IPS DF 6.9 (cell line): ENCODE measurements around the gene TEX2.
"Not testable (repeated sequence)": the region's sequence is repeated elsewhere in the genome, so short reads cannot be mapped to it uniquely, and the experiment has no call there.

ENCODE experiments used
- DNase-seq: peaks from one replicate; pipeline ENCODE4 v3.0.0-alpha.2; 2013; ENCODE audit warnings: low read depth, low spot score
- H3K27ac ChIP-seq: one replicate; pipeline ENCODE4 v1.5.1; 2013; ENCODE audit warnings: low read length, control low read depth
- H3K27me3 ChIP-seq: 2 replicates; pipeline ENCODE4 v1.6.1; 2013; ENCODE audit warnings: mild to moderate bottlenecking, low read length; ENCODE audit not compliant: control insufficient read depth, insufficient read depth
- H3K36me3 ChIP-seq: 2 replicates; pipeline ENCODE4 v1.6.1; 2013; ENCODE audit warnings: low read length; ENCODE audit not compliant: control insufficient read depth, insufficient read depth
- H3K4me1 ChIP-seq: 2 replicates; pipeline ENCODE4 v1.6.1; 2013; ENCODE audit warnings: low read length; ENCODE audit not compliant: control insufficient read depth, insufficient read depth
- H3K4me3 ChIP-seq: 2 replicates; pipeline ENCODE4 v1.5.1; 2013; ENCODE audit warnings: mild to moderate bottlenecking, low read length
- H3K9me3 ChIP-seq: 2 replicates; pipeline ENCODE4 v1.6.1; 2013; ENCODE audit warnings: low read length, inconsistent platforms; ENCODE audit not compliant: control insufficient read depth, insufficient read depth
- WGBS: extraction: QIAGEN DNeasy Blood & Tissue Kit; methylation state at CpG from one replicate; pipeline ENCODE4 v1.1.7; 2013; ENCODE audit warnings: mixed read lengths, missing lambda C conversion rate; ENCODE audit not compliant: insufficient read length, insufficient coverage; 5-methylcytosine and 5-hydroxymethylcytosine counted together

TEX2 gene

DNA sequence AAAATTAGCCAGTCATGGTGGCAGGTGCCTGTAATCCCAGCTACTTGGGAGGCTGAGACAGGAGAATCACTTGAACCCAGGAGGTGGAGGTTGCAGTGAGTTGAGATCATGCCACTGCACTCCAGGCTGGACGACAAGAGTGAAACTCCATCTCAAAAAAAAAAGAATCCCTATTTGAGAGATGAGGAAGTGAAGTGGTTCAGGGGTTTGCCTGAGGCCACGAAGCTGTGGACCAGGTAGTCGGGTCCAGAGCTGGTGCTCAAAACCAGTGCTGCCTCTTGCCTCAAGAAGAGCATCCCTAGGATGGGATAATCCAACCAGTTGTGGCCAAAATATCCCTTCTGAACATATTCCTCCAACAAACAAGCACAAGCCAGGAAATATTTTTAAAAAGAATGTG is 95.4 kb downstream of the TEX2 start:
- H3K4me3 ChIP-seq, H3K36me3 ChIP-seq, H3K27ac ChIP-seq, H3K9me3 ChIP-seq, DNase-seq, H3K27me3 ChIP-seq, H3K4me1 ChIP-seq: not testable (repeated sequence)
- no CpG with 5 or more reads among the region's 3 CpGs for WGBS

- H3K9me3 ChIP-seq: no peaks in the 10 kb centered on the region
- no peaks in the 10 kb centered on the region for H3K36me3 ChIP-seq
- no peak overlapping the region for H3K27ac ChIP-seq
- H3K27me3 ChIP-seq: no peaks in the 10 kb centered on the region
- DNase-seq: no peak
- H3K4me3 ChIP-seq: no peak overlapping the region
- WGBS: no CpG with 5 or more reads among the region's 3 CpGs
- H3K4me1 ChIP-seq: no peaks in the 10 kb centered on the region
These were observed 96.2 kb downstream of the TEX2 start for GRCh38 chr17:64166876-64167275.

- Histone ChIP-seq H3K9me3 (no peaks in the 10 kb centered on the region), H3K36me3 (no peaks in the 10 kb centered on the region)
- no CpG with 5 or more reads among the region's 4 CpGs for WGBS
These were observed 97.7 kb downstream of the TEX2 start for GRCh38 chr17:64165347-64165746.

GRCh38 chr17:64164596-64165285 is 98.3 kb downstream of the TEX2 start:
- H3K27ac ChIP-seq: no peak overlapping the region
- DNase-seq: no peak
- H3K9me3 ChIP-seq: no peaks in the 10 kb centered on the region
- H3K4me1 ChIP-seq: no peaks in the 10 kb centered on the region
- no peaks in the 10 kb centered on the region for H3K36me3 ChIP-seq
- H3K27me3 ChIP-seq: no peaks in the 10 kb centered on the region
- no CpG with 5 or more reads among the region's 6 CpGs for WGBS
- H3K4me3 ChIP-seq: no peak overlapping the region

More at GRCh38 chr17:64165347-64165746, 97.7 kb downstream of the TEX2 start:
- H3K4me1 ChIP-seq: no peaks in the 10 kb centered on the region
- no peaks in the 10 kb centered on the region for H3K27me3 ChIP-seq
- DNase-seq: no peak
- no peak overlapping the region for H3K4me3 ChIP-seq
- H3K27ac ChIP-seq: no peak overlapping the region

DNA sequence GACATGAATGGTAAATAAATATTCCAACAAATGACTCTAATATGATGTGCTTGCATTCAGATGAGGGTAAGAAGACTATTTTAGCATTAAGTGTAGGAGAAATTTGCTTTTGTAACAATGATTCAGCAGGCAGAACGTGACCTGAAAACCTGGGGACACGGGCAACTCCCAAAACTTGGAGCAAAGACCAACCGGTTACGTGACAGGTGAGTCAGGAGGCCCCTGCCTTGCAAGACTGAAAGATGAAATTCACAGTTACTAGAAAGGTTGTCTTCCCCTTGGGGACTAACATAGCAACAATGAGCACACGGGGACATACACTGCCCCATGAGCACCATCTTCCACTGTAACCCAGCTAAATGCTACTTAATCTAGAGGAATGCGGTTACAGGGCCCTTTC is 99.6 kb downstream of the TEX2 start:
- H3K27ac ChIP-seq: no peak overlapping the region
- H3K27me3 ChIP-seq: no peaks in the 10 kb centered on the region
- H3K36me3 ChIP-seq: no peaks in the 10 kb centered on the region
- DNase-seq: no peak
- no peaks in the 10 kb centered on the region for H3K4me1 ChIP-seq
- no peak overlapping the region for H3K4me3 ChIP-seq
- no peaks in the 10 kb centered on the region for H3K9me3 ChIP-seq
- WGBS: no CpG with 5 or more reads among the region's 6 CpGs

DNA sequence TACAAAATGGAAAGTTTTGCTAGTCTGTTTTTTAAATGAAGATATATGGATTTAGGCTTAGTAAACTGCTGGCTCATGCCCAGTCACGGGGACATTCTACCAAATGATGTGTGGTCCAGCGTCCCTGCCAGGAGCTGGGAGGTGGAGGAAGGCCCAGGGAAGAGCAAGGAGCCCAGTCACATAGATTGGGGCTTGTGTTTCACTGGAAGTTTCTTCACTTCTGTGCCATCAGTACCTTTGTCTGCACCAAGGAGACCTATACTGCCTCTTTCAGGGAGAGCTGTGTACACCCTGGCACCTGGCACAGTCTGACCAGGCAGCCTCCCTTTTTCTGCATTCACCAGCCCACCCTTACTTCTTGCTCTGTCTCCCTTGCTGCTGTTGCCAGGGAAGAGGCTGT is 100.5 kb downstream of the TEX2 start:
- Histone ChIP-seq H3K27me3 (no peaks in the 10 kb centered on the region), H3K36me3 (no peaks in the 10 kb centered on the region), H3K4me3 (no peak overlapping the region), H3K27ac (no peak overlapping the region), H3K9me3 (no peaks in the 10 kb centered on the region), H3K4me1 (no peaks in the 10 kb centered on the region)
- DNase-seq: no peak
- no CpG with 5 or more reads among the region's 2 CpGs for WGBS

- H3K36me3 ChIP-seq: no peaks in the 10 kb centered on the region
- H3K4me1 ChIP-seq: no peaks in the 10 kb centered on the region
These were observed 101.5 kb downstream of the TEX2 start for GRCh38 chr17:64161380-64162176.

GRCh38 chr17:64160378-64160777 is 102.7 kb downstream of the TEX2 start:
- Histone ChIP-seq H3K9me3 (no peaks in the 10 kb centered on the region), H3K4me3 (no peak overlapping the region), H3K4me1 (no peaks in the 10 kb centered on the region), H3K27me3 (no peaks in the 10 kb centered on the region), H3K36me3 (no peaks in the 10 kb centered on the region), H3K27ac (no peak overlapping the region)
- DNase-seq: no peak
- no CpG with 5 or more reads among the region's 4 CpGs for WGBS

More at GRCh38 chr17:64161380-64162176, 101.5 kb downstream of the TEX2 start:
- Histone ChIP-seq H3K27me3 (no peaks in the 10 kb centered on the region), H3K4me3 (no peak overlapping the region), H3K27ac (no peak overlapping the region), H3K9me3 (no peaks in the 10 kb centered on the region)
- no peak for DNase-seq
- no CpG with 5 or more reads among the region's 6 CpGs for WGBS

DNA sequence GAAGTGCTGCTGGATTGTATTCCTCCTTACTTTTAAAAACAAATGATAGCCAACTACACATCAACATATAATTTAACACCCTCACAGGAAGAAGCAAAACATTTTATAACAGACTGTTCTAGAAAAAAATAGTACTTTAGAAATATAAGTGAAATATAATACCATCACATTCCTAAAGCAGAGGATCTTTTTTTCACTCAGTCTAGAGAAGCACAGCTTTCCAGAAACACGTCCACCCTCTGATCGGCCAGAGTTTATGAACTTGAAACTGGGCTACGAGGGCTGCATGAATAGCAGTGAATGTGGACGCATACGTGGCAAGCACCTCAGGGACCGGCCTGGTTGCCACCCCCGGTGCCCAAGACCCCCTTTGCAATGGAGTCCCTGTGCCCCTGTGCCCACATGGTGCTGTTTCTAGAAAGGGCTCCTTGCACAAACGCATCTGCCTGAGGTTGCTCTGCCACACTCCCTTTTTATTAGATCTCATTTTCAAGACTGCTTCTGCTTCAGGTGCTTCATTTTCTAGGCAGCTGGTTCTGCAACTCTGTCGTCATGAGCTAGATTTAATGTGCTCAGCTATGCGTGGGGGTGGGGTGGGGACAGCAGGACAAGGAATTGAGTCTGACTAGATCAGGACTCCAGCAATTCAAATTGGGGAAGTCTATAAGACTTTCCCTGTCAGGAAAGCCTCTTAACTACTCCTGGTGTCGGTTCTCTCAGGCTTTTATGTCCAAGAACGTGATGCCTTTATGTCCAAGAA is 104.0 kb downstream of the TEX2 start:
- no CpG with 5 or more reads among the region's 12 CpGs for WGBS

GRCh38 chr17:64158406-64158805 is 104.7 kb downstream of the TEX2 start:
- Histone ChIP-seq H3K36me3 (no peaks in the 10 kb centered on the region), H3K4me3 (no peak overlapping the region), H3K27me3 (no peaks in the 10 kb centered on the region), H3K4me1 (no peaks in the 10 kb centered on the region), H3K9me3 (no peaks in the 10 kb centered on the region), H3K27ac (no peak overlapping the region)
- WGBS: no CpG with 5 or more reads among the region's 7 CpGs
- DNase-seq: no peak

More for the DNA sequence above, 104.0 kb downstream of the TEX2 start:
- no peaks in the 10 kb centered on the region for H3K4me1 ChIP-seq
- no peak overlapping the region for H3K27ac ChIP-seq
- no peak for DNase-seq
- H3K27me3 ChIP-seq: no peaks in the 10 kb centered on the region
- H3K4me3 ChIP-seq: no peak overlapping the region
- H3K36me3 ChIP-seq: no peaks in the 10 kb centered on the region
- H3K9me3 ChIP-seq: no peaks in the 10 kb centered on the region
